A549 (cell line): ENCODE results near the gene TMEM115.

Experiments used
- BCL3 ChIP-seq: fragments of >200 bp; sonication (Bioruptor Twin); formaldehyde crosslinking; IDR thresholded peaks from 3 replicates; pipeline ENCODE4 v1.6.1; 2016
- CTCF ChIP-seq: fragments of >200 bp; sonication (Bioruptor Twin); formaldehyde crosslinking; IDR thresholded peaks from 3 replicates; pipeline ENCODE4 v1.5.1; 2016
- HDAC2 ChIP-seq: fragments of 200-600 bp; sonication (generic); IDR thresholded peaks from 2 replicates; pipeline ENCODE4 v1.6.1; 2016
- KDM5A ChIP-seq: fragments of 200-600 bp; sonication (generic); IDR thresholded peaks from 2 replicates; pipeline ENCODE4 v1.6.1; 2016; ENCODE audit warnings: antibody characterized with exemption, mild to moderate bottlenecking
- PHF8 ChIP-seq: fragments of 200-600 bp; sonication (generic); IDR thresholded peaks from 2 replicates; pipeline ENCODE4 v1.6.1; 2016; ENCODE audit warnings: low read depth, mild to moderate bottlenecking, antibody characterized with exemption, moderate library complexity, borderline replicate concordance
- POLR2A ChIP-seq: IDR thresholded peaks from 2 replicates; pipeline ENCODE4 v1.6.1; 2012; ENCODE audit warnings: mild to moderate bottlenecking, low read length
- RAD21 ChIP-seq, 2 experiments: fragments of >200 bp in 1 of 2; sonication (Bioruptor Twin) in 1 of 2; formaldehyde crosslinking in 1 of 2; IDR thresholded peaks in 1 of 2; conservative IDR thresholded peaks in 1 of 2; 2 replicates in 1 of 2; 3 replicates in 1 of 2; pipeline ENCODE4 v1.6.1; 2012 to 2018; ENCODE audit warnings: inconsistent platforms in 1 of 2
- REST ChIP-seq: fragments of 200-600 bp; sonication (generic); IDR thresholded peaks from 2 replicates; pipeline ENCODE4 v1.6.1; 2016; ENCODE audit warnings: antibody characterized with exemption, mild to moderate bottlenecking, moderate library complexity
- RNF2 ChIP-seq: fragments of 200-600 bp; sonication (generic); IDR thresholded peaks from 2 replicates; pipeline ENCODE4 v1.6.1; 2016; ENCODE audit warnings: low read depth, mild to moderate bottlenecking, antibody characterized with exemption, moderate library complexity, borderline replicate concordance
- SMC3 ChIP-seq: fragments of >200 bp; sonication (Bioruptor Twin); formaldehyde crosslinking; IDR thresholded peaks from 3 replicates; pipeline ENCODE4 v1.6.1; 2018; ENCODE audit warnings: inconsistent platforms

GRCh38 chr3:50365080-50365841, 5.9 kb upstream of the TMEM115 start:
- no peak for TF ChIP-seq CTCF
- no peak for TF ChIP-seq REST
- TF ChIP-seq PHF8: no peak
- TF ChIP-seq RAD21 (conservative IDR thresholded peaks at IDR 0.05 in 1 of 2, IDR thresholded peaks at IDR 0.05 in 1 of 2): no peak
- no peak for TF ChIP-seq KDM5A
- no peak for TF ChIP-seq HDAC2
- no peak for TF ChIP-seq RNF2
- TF ChIP-seq BCL3: no peak
- no peak for TF ChIP-seq SMC3
- no peak for TF ChIP-seq POLR2A
